ENCODE data around the gene RAMP2.

DNA sequence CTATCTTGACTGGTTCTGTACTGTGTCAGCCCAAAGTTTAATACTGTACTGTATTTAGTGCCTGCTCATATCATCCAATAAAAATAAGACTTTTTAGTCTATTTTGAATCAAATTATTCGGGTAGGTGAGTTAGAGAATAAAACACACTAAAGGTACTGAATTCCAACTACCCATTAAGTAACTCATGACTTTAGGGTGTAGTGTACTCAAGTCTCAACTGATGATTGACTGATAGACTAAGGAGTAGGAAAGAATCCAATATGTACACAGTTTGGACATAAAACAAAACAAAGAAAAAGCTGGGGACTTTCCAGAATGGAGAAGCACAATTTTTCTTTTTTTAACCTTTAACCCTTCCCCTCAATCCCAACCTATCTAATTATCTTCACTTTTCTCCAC, 20.3 kb upstream of the RAMP2 start:
- TF ChIP-seq SUZ12 (IDR thresholded peaks at IDR 0.05; ENCODE audit: extremely low read depth, insufficient read depth, insufficient read length) (no peak), ZNF274 (IDR thresholded peaks at IDR 0.05; ENCODE audit: low read depth, low read length) (no peak)

Measured in NT2/D1 (cell line).